ENCODE data around the gene LRRC1.

LRRC1 gene

DNA sequence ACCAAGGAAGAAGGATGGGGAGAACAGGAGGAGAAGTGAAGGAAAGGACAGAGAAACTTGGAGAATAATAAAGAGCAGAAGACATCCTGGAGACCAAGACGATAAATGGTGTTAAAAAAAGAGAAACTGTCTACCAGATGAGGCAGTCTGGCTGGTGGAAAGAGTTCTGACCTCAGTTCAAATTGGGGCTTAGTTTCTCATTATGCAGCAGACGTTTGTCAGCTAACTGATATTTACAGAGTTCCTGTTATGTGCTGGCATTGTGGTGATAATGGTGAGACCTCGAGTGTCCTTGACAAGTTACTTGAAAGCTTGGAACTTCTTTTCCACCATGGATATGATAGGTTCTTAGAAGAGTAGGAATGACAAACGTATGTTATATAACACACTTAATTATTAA lies 142.7 kb downstream of the LRRC1 start:
- DNase-seq (ENCODE audit: low read depth): no peak
- TF ChIP-seq, protein P1, sequence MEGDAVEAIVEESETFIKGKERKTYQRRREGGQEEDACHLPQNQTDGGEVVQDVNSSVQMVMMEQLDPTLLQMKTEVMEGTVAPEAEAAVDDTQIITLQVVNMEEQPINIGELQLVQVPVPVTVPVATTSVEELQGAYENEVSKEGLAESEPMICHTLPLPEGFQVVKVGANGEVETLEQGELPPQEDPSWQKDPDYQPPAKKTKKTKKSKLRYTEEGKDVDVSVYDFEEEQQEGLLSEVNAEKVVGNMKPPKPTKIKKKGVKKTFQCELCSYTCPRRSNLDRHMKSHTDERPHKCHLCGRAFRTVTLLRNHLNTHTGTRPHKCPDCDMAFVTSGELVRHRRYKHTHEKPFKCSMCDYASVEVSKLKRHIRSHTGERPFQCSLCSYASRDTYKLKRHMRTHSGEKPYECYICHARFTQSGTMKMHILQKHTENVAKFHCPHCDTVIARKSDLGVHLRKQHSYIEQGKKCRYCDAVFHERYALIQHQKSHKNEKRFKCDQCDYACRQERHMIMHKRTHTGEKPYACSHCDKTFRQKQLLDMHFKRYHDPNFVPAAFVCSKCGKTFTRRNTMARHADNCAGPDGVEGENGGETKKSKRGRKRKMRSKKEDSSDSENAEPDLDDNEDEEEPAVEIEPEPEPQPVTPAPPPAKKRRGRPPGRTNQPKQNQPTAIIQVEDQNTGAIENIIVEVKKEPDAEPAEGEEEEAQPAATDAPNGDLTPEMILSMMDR (conservative IDR thresholded peaks at IDR 0.05; ENCODE audit: low read length): no peak
- H3K4me3 ChIP-seq (ENCODE audit: low read length): no peak overlapping the region

DNA sequence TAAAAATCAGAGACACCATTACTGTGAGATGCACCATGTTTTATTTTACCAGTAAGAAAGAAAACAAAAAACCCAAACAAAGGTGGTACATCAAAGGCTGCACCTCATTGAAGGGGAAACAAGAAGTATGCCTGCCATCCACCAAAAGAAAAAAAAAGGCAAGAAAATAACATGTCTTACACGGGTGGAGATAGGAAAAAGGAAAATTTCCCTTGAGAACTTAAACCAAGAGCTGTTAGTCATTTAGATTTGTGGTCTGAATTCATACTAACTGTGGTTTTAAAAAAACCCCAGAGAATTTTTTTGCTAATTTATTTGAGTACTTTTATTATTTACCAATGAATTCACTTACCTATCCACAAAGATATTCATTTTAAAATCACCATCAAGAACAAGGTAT lies 144.0 kb downstream of the LRRC1 start:
- TF ChIP-seq, protein P1 (conservative IDR thresholded peaks at IDR 0.05; ENCODE audit: low read length): no peak
- no peak overlapping the region for H3K4me3 ChIP-seq (ENCODE audit: low read length)

GRCh38 chr6:53939830-53940229 lies 145.0 kb downstream of the LRRC1 start:
- TF ChIP-seq, protein P1 (conservative IDR thresholded peaks at IDR 0.05; ENCODE audit: low read length): no peak
- no peak for DNase-seq (ENCODE audit: low read depth)
- no peak overlapping the region for H3K4me3 ChIP-seq (ENCODE audit: low read length)

More for the DNA sequence above, 144.0 kb downstream of the LRRC1 start:
- peak; percentile 51 for DNase-seq (ENCODE audit: low read depth)

- DNase-seq (ENCODE audit: low read depth): no peak
- TF ChIP-seq, protein P1 (conservative IDR thresholded peaks at IDR 0.05; ENCODE audit: low read length): no peak
- H3K4me3 ChIP-seq (ENCODE audit: low read length): no peak overlapping the region
Measured at GRCh38 chr6:53943395-53943794, 148.6 kb downstream of the LRRC1 start.

DNA sequence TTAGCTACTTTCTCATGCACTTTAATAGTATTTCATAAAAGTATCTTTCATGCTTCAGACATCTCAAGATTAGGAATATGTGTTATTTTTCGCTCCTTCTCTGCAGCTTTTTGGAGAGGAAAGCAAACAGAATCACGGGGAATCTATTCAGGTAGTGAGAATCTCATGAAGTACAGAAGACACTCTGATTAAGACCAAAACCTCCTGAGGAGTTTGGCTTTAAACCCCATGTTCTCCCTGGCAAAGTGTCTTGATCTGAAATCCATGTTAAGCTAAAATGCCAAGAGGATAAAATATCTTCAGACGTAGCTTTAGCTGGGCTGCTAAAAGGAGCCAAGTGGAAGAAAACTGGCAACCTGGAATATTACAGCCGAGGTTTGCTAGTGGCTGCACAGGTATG lies 149.3 kb downstream of the LRRC1 start:
- TF ChIP-seq, protein P1 (conservative IDR thresholded peaks at IDR 0.05; ENCODE audit: low read length): no peak
- H3K4me3 ChIP-seq (ENCODE audit: low read length): no peak overlapping the region
- no peak for DNase-seq (ENCODE audit: low read depth)

DNA sequence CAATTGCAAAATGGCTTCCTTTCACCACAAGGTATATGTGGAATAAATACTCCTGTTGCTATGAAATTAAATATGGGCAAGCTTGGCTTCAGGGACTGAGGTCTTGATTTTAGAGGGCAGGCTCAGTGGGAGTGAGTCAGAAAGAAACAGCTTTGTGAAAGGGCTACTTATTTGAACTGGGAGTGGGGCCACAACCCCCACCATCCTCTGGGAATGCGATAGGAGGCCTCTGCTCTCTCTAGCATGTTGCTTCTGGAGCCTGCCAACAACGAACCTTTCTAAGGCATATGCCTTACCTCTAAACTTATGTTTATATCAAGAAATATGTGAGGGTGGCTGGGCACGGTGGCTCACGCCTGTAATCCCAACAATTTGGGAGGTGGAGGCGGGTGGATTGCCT lies 149.7 kb downstream of the LRRC1 start:
- no peak overlapping the region for H3K4me3 ChIP-seq (ENCODE audit: low read length)
- TF ChIP-seq, protein P1 (conservative IDR thresholded peaks at IDR 0.05; ENCODE audit: low read length): no peak
- no peak for DNase-seq (ENCODE audit: low read depth)

GRCh38 chr6:53945765-53946407 lies 151.1 kb downstream of the LRRC1 start:
- TF ChIP-seq, protein P1 (conservative IDR thresholded peaks at IDR 0.05; ENCODE audit: low read length): no peak
- DNase-seq (ENCODE audit: low read depth): no peak
- H3K4me3 ChIP-seq (ENCODE audit: low read length): no peak overlapping the region

Measured in AG10803 (cell line).